Omental fat pad (tissue), 4 donors: ENCODE results near the gene MAPK4. TPM values are rescaled to one million over a fixed set of nuclear protein-coding genes. Genes with fewer than 3 reads are reported as not detected.

ENCODE experiments used
- ATAC-seq: fragments of 150-250 bp; one replicate; pipeline ENCODE4 v1.9.1; 2016; ENCODE audit warnings: mild to moderate bottlenecking, moderate library complexity; ENCODE audit not compliant: low FRiP score
- DNase-seq: peaks from one replicate; pipeline ENCODE4 v3.0.0-alpha.2; 2019; ENCODE audit warnings: low spot score
- CTCF ChIP-seq, 3 donors: fragments of 450-650 bp; IDR thresholded peaks; one replicate each; pipeline ENCODE4 v1.5.1; 2016 to 2017; ENCODE audit warnings: antibody characterized with exemption in 3 of 3, mild to moderate bottlenecking in 3 of 3, moderate library complexity in 2 of 3
- total RNA-seq, 4 donors: library from RNA; depleted of rRNA; stranded (reverse); fragments of >200 nt; gene quantifications; one replicate each; pipeline ENCODE4 v1.1.0, GENCODE V29; 2016

Gene MAPK4
- total RNA-seq, 4 donors from 2014 or later, result 0.12 to 0.28 TPM; not detected in 2

DNA sequence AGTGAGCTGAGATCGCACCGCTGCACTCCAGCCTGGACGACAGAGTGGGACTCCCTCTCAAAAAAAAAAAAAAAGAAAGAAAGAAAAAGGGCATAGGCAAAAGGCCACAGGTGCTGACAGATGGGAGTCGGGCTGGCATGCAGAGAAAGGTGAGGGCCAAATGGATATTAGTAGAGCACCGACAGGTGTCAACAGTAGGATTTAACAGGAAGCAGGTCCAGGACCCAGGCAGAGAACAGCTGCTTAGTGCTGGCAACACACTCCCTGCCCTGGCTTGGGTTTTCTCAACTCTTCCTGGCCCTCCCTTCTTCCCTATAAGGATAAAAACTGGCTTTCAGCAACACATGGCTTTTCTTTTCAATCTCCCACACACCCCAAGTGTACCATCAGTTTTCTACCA lies 175.0 kb downstream of the MAPK4 start:
- DNase-seq (no peak), ATAC-seq (no peak)
- TF ChIP-seq CTCF (IDR thresholded peaks at IDR 0.05), result no peak

GRCh38 chr18:50737127-50737526 lies 177.2 kb downstream of the MAPK4 start:
- no peak for ATAC-seq
- no peak for DNase-seq
- TF ChIP-seq CTCF (IDR thresholded peaks at IDR 0.05), result no peak

DNA sequence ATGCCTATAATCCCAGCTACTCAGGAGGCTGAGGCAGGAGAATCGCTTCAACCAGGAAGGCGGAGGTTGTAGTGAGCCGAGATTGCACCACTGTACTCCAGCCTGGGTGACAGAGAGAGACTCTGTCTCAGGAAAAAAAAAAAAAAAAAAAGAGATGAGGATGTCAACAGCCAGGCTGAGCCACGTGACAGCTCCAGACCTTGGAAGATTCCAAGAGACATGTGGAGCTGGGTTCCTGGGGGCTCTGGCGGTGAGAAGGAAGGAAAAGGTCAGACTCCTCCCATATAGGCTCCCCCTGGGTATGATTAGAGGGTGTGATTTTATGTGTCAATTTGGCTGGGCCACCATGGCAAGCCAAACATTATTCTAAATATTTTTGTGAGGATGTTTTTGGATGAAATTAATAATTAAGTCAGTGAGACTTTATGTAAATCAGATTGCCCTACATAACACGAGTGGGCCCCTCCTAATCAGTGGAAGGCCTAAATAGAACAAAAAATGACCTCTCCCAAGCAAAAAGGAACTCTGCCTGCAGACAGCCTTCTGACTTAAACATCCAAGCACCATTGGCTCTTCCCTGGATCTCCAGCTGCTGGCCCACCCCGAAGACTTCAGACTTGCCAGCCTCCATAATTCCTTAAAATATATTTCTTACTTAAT lies 178.3 kb downstream of the MAPK4 start:
- DNase-seq, result no peak
- TF ChIP-seq CTCF (IDR thresholded peaks at IDR 0.05), result no peak
- no peak for ATAC-seq

- DNase-seq (no peak), ATAC-seq (no peak)
- no peak for TF ChIP-seq CTCF (IDR thresholded peaks at IDR 0.05)
Observed at GRCh38 chr18:50742952-50743351, 183.1 kb downstream of the MAPK4 start.

DNA sequence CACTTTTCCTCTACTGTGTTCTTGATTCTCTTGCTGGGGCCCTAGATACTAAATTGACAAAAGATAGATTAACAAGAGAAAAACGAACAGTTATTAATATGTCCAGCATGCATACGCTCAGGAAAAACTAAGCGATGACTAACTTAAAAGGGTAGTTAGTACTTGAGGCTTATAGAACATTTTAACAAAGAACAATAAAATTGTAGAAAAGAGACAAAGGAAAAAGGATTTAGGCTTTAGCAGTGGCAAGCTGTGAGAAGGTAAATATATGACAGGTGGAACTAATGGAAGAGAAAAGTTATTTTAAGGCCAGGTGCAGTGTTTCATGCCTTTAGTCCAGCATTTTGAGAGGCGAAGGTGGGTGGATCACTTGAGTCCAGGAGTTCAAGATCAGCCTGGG lies 184.4 kb downstream of the MAPK4 start:
- TF ChIP-seq CTCF (IDR thresholded peaks at IDR 0.05), result no peak
- DNase-seq (no peak), ATAC-seq (no peak)

- no peak for ATAC-seq
Observed at GRCh38 chr18:50745945-50746344, 186.1 kb downstream of the MAPK4 start.

More at GRCh38 chr18:50745945-50746344, 186.1 kb downstream of the MAPK4 start:
- TF ChIP-seq CTCF (IDR thresholded peaks at IDR 0.05), result no peak
- DNase-seq, result no peak
